PFSK-1 (cell line): ENCODE results near the gene KXD1.
A peak's percentile ranks its signal among the peaks of the same experiment; 100 is the strongest.

ENCODE experiments used
- FOXP2 ChIP-seq: optimal IDR thresholded peaks from 2 replicates; pipeline ENCODE3; 2011; ENCODE audit warnings: borderline replicate concordance, control low read depth, inconsistent platforms; ENCODE audit not compliant: insufficient read depth; ENCODE audit errors: extremely low read length, extremely low read depth
- POLR2AphosphoS5 ChIP-seq: IDR thresholded peaks from 2 replicates; pipeline ENCODE4 v1.6.1; 2012; ENCODE audit warnings: low read depth, mild to moderate bottlenecking, control low read depth, low read length, moderate library complexity
- REST ChIP-seq, 2 experiments: IDR thresholded peaks; 2 replicates each; pipeline versions ENCODE4 v1.6.1 to v1.8.0; 2011 to 2012; ENCODE audit warnings: low read depth in 2 of 2, low read length in 2 of 2, control low read depth in 1 of 2, inconsistent platforms in 1 of 2, mild to moderate bottlenecking in 1 of 2, moderate library complexity in 1 of 2; ENCODE audit not compliant: insufficient read depth in 1 of 2
- SIN3A ChIP-seq: IDR thresholded peaks from 2 replicates; pipeline ENCODE4 v1.6.1; 2012; ENCODE audit warnings: mild to moderate bottlenecking, low read length, moderate library complexity, borderline replicate concordance; ENCODE audit not compliant: insufficient read depth
- TAF1 ChIP-seq: IDR thresholded peaks from 2 replicates; pipeline ENCODE4 v1.6.1; 2012; ENCODE audit warnings: low read length, control low read depth, borderline replicate concordance; ENCODE audit not compliant: insufficient read depth

KXD1 gene

GRCh38 chr19:18541992-18542940 lies 15.4 kb upstream of the KXD1 start:
- TF ChIP-seq TAF1 = no peak
- TF ChIP-seq POLR2AphosphoS5 = no peak
- TF ChIP-seq FOXP2 = no peak
- TF ChIP-seq REST (IDR thresholded peaks at IDR 0.05; ENCODE audit: insufficient read depth in 1 of 2, low read depth in 2 of 2, low read length in 2 of 2) = no peak
- TF ChIP-seq SIN3A = no peak

GRCh38 chr19:18542941-18543813 lies 14.5 kb upstream of the KXD1 start, which contains the start of gene FKBP8:
Gene FKBP8, minus strand, starts transcription at chr19:18543573. Its CDS starts 1,603 bp downstream, at chr19:18541970.
- TF ChIP-seq SIN3A (no peak), FOXP2 (peak; percentile 71)

- TF ChIP-seq TAF1 = 0 out of 2 replicates have a peak, but pooled peaks have one; percentile 14
- no peak; the same call in none of the 2 replicates for TF ChIP-seq POLR2AphosphoS5
- no peak for TF ChIP-seq FOXP2
Observed at GRCh38 chr19:18543814-18544475, 13.7 kb upstream of the KXD1 start.

- no peak for TF ChIP-seq SIN3A
- no peak for TF ChIP-seq TAF1
- TF ChIP-seq REST (IDR thresholded peaks at IDR 0.05; ENCODE audit: insufficient read depth in 1 of 2, low read depth in 2 of 2, low read length in 2 of 2) = no peak
- TF ChIP-seq FOXP2 = no peak
- TF ChIP-seq POLR2AphosphoS5 = no peak
Observed at GRCh38 chr19:18551631-18552030, 6.0 kb upstream of the KXD1 start.

- TF ChIP-seq TAF1 (no peak), POLR2AphosphoS5 (0 out of 2 replicates have a peak, but pooled peaks have one; percentile 2)
Observed at GRCh38 chr19:18558202-18558555, 509 bp downstream of the KXD1 start.

- no peak for TF ChIP-seq TAF1
- no peak for TF ChIP-seq FOXP2
Observed at GRCh38 chr19:18558604-18559003, 934 bp downstream of the KXD1 start.

- no peak for TF ChIP-seq SIN3A
- no peak for TF ChIP-seq TAF1
- TF ChIP-seq REST (IDR thresholded peaks at IDR 0.05; ENCODE audit: insufficient read depth in 1 of 2, low read depth in 2 of 2, low read length in 2 of 2) = no peak
- no peak for TF ChIP-seq FOXP2
- TF ChIP-seq POLR2AphosphoS5 = no peak
Observed at GRCh38 chr19:18559685-18560084, 2.0 kb downstream of the KXD1 start.
